ENCODE data around the gene TREM2. TPM values are rescaled to one million over a fixed set of nuclear protein-coding genes. Genes with fewer than 3 reads are reported as not detected.

The TREM2 gene
- total RNA-seq, 4 donors from 2014 or later = 0.46 to 0.53 TPM; not detected in 2

DNA sequence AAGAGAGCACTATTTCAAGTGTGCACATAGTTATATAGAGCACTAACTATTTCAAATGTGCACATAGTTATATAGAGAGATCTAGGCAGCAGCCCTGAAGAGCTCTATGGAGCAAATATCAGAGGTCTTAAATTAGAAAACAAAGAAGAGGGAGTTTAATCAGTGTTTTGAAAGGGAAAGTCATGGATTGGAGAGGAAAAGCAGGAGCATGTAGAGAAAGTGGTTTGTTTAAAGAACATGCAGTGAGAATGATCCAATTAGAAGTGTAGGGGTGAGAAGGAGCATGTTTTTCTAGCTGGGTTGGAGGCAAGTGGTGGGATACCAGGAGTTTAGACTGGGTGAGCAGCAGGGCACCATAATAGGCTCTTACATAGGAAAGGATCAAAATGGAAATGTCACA lies 26.0 kb downstream of the TREM2 start:
- ATAC-seq (no peak), DNase-seq (no peak)
- Histone ChIP-seq H3K9me3 (no peaks in the 10 kb centered on the region), H3K4me1 (no peaks in the 10 kb centered on the region), H3K27me3 (no peaks in the 10 kb centered on the region), H3K27ac (no peak overlapping the region), H3K36me3 (peaks cover 0 to 45% of the 10 kb centered on the region in 2 donors), H3K4me3 (no peak overlapping the region)
- TF ChIP-seq, protein P1, sequence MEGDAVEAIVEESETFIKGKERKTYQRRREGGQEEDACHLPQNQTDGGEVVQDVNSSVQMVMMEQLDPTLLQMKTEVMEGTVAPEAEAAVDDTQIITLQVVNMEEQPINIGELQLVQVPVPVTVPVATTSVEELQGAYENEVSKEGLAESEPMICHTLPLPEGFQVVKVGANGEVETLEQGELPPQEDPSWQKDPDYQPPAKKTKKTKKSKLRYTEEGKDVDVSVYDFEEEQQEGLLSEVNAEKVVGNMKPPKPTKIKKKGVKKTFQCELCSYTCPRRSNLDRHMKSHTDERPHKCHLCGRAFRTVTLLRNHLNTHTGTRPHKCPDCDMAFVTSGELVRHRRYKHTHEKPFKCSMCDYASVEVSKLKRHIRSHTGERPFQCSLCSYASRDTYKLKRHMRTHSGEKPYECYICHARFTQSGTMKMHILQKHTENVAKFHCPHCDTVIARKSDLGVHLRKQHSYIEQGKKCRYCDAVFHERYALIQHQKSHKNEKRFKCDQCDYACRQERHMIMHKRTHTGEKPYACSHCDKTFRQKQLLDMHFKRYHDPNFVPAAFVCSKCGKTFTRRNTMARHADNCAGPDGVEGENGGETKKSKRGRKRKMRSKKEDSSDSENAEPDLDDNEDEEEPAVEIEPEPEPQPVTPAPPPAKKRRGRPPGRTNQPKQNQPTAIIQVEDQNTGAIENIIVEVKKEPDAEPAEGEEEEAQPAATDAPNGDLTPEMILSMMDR (IDR thresholded peaks at IDR 0.05 in 4 of 5, conservative IDR thresholded peaks at IDR 0.05 in 1 of 5) = no peak
- no peak for TF ChIP-seq POLR2A (IDR thresholded peaks at IDR 0.05)
- in situ Hi-C loops (cut with MboI; ENCODE audit: low sequenced_read_pairs in 4 of 4) = no loop called here
- intact Hi-C loops (cut with DNase I; ENCODE audit: low total_unique reads) = no loop called here

DNA sequence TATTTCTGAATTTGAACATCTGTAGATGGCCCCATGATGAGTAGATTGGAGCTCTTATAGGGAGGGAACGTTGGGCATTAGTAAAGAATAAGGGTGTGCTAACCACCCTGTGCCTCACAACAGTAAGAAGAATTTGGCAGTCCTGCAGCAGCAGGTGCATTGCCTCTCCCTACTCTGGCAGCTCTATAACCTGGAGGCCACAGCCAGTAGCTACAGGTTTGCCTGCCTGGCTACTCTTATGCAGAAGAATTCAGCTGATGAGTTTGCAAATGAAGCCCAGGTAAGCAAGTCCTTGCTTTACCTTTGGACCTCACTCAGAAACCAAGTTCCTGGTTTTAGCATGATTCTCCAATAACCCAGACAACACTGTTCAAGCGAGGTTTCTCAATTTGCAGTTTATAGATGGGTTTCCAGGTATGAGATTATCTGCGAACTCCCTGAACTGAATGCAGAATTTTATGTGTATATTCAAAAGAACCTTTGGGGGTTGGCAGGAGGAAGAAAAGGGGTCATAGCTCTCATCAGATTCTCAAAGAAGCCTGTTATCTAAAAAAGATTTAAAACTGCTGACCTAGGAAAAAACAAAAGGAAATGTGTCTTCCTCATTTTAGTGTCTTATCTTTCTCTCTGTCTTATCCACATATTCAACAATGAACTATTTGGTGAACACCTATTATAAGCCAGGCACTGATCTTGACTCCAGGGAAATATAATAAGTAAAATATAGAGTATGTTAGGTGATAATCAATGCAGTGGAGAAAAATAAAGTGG lies 27.7 kb downstream of the TREM2 start:
- no peak overlapping the region for H3K27ac ChIP-seq
- H3K36me3 ChIP-seq = peaks cover 0 to 34% of the 10 kb centered on the region in 2 donors
- no peaks in the 10 kb centered on the region for H3K9me3 ChIP-seq
- no peaks in the 10 kb centered on the region for H3K4me1 ChIP-seq
- no peak for ATAC-seq
- no peak overlapping the region for H3K4me3 ChIP-seq
- DNase-seq = no peak
- intact Hi-C loops (cut with DNase I; ENCODE audit: low total_unique reads) (no loop called here), in situ Hi-C loops (cut with MboI; ENCODE audit: low sequenced_read_pairs in 4 of 4) (no loop called here)
- TF ChIP-seq, protein P1 (IDR thresholded peaks at IDR 0.05 in 4 of 5, conservative IDR thresholded peaks at IDR 0.05 in 1 of 5) = no peak
- no peak for TF ChIP-seq POLR2A (IDR thresholded peaks at IDR 0.05)
- no peaks in the 10 kb centered on the region for H3K27me3 ChIP-seq

DNA sequence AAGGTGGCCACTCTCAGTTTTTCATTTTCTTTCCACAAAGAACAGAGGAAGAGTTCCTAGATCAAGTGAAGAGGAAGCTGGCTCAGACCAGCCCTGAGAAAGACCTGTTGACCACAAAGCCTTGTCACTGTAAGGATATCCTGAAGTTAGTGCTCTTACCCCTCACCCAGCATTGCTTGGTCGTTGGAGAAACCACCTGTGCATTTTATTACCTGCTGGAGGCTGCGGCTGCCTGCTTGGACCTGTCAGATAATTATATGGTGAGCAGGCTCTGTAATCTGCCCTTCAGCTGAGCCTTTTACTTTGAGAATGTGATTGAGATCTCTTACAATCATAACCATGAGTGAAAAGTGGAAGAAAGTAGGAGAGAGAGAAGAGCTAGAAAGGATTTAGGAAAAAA lies 30.7 kb downstream of the TREM2 start:
- H3K4me3 ChIP-seq = no peak overlapping the region
- no peaks in the 10 kb centered on the region for H3K27me3 ChIP-seq
- TF ChIP-seq, protein P1 (IDR thresholded peaks at IDR 0.05 in 4 of 5, conservative IDR thresholded peaks at IDR 0.05 in 1 of 5) = no peak
- TF ChIP-seq POLR2A (IDR thresholded peaks at IDR 0.05) = no peak
- H3K4me1 ChIP-seq = no peaks in the 10 kb centered on the region
- H3K36me3 ChIP-seq = peaks cover 0 to 18% of the 10 kb centered on the region in 2 donors
- H3K9me3 ChIP-seq = no peaks in the 10 kb centered on the region
- intact Hi-C loops (cut with DNase I; ENCODE audit: low total_unique reads) = no loop called here
- in situ Hi-C loops (cut with MboI; ENCODE audit: low sequenced_read_pairs in 4 of 4) = no loop called here
- DNase-seq (no peak), ATAC-seq (no peak)
- no peak overlapping the region for H3K27ac ChIP-seq

DNA sequence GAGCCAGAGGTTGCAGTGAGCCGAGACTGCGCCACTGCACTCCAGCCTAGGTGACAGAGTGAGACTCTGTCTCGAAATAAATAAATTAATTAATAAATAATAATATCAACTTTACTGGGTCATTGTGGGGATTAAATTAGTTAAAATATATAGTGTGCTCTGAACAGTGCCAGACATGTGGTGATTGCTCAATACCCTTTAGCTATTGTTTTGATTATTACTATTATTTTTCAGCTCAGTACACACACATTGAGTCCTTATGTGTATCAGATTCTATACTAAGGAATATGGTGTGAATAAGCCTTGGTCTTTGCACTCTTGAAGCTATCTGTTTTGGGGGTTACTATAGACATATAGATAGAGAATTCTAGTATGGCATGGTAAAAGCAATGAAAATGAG lies 37.6 kb downstream of the TREM2 start:
- in situ Hi-C loops (cut with MboI; ENCODE audit: low sequenced_read_pairs in 4 of 4) = no loop called here
- intact Hi-C loops (cut with DNase I; ENCODE audit: low total_unique reads) = no loop called here
- H3K9me3 ChIP-seq = no peaks in the 10 kb centered on the region
- H3K36me3 ChIP-seq = no peaks in the 10 kb centered on the region
- DNase-seq = no peak
- ATAC-seq = no peak
- no peak overlapping the region for H3K27ac ChIP-seq
- H3K27me3 ChIP-seq = no peaks in the 10 kb centered on the region
- no peaks in the 10 kb centered on the region for H3K4me1 ChIP-seq
- TF ChIP-seq, protein P1 (IDR thresholded peaks at IDR 0.05 in 4 of 5, conservative IDR thresholded peaks at IDR 0.05 in 1 of 5) = no peak
- TF ChIP-seq POLR2A (IDR thresholded peaks at IDR 0.05) = no peak
- no peak overlapping the region for H3K4me3 ChIP-seq
